ENCODE results near the gene TMEM192.

DNA sequence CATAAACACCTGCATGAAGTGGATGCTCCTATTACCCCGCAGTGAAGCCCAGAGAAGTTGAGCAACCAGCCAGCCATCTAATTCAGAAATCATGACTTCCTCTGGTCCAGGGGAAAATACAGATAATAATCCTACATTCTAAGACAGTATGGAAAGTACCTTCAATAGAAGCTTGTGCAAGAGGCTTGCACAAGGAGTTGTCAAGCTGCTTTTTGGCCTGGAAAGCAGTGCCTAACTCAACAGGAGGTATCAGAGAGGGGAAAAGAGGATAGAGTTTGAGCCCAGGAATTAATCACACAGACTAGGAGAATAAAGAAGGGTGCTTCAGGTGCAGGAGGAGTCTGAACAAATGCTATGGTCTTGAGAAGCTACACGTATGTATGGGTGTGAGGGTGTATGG lies 26.7 kb downstream of the TMEM192 start:
- TF ChIP-seq, protein P1, sequence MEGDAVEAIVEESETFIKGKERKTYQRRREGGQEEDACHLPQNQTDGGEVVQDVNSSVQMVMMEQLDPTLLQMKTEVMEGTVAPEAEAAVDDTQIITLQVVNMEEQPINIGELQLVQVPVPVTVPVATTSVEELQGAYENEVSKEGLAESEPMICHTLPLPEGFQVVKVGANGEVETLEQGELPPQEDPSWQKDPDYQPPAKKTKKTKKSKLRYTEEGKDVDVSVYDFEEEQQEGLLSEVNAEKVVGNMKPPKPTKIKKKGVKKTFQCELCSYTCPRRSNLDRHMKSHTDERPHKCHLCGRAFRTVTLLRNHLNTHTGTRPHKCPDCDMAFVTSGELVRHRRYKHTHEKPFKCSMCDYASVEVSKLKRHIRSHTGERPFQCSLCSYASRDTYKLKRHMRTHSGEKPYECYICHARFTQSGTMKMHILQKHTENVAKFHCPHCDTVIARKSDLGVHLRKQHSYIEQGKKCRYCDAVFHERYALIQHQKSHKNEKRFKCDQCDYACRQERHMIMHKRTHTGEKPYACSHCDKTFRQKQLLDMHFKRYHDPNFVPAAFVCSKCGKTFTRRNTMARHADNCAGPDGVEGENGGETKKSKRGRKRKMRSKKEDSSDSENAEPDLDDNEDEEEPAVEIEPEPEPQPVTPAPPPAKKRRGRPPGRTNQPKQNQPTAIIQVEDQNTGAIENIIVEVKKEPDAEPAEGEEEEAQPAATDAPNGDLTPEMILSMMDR (IDR thresholded peaks at IDR 0.05): no peak
- TF ChIP-seq EZH2 (IDR thresholded peaks at IDR 0.05; ENCODE audit: borderline replicate concordance, insufficient read depth, low read depth, low read length, poor library complexity, severe bottlenecking): no peak
